LoVo (cell line): ENCODE measurements around the gene MYBPH.
A peak's percentile ranks its signal among the peaks of the same experiment; 100 is the strongest.

Source experiments
- DNase-seq: peaks from one replicate; pipeline ENCODE4 v3.0.0-alpha.2; 2016; ENCODE audit warnings: low spot score

Gene MYBPH

DNA sequence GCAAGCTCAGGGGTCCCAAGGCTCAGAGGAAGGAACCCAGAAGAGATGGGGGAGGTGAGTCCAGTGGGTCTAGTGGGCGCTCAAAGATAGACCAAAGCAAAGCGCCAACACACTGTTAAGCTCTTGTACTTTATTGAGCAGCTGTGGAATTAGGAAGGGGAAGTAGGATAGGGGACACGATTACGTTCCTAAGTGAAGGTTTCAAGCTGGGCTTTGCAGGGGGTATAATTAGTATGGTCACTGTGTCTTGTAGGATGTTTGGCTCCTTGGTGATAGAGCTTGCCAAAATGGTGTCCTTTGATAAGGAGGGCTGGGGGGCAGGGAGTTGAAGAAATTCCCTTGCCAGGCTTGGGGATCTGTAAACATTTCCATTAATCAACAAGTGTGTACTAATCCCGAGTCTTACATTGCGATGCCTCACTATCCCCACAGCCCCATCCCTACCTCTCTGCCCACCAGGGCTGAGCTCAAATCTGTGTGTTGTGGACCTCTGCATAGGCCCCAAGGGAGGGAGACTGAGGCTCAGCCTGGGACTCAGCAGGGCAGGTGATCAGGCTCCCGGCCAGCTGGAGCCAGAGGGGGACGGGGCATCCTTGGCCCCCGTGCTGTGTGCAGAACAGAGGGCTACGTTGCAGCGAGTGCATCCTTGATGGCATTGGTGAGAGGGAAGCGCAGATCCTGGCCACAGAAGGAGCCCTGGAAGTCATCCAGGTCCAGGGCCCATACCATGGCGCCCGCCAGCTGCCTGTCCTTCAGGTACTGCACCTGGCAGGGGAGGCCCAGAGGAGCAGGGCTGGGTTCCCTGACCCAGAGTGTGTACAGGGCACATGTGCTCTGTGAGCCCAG lies 3.4 kb upstream of the MYBPH start:
- DNase-seq: no peak

DNA sequence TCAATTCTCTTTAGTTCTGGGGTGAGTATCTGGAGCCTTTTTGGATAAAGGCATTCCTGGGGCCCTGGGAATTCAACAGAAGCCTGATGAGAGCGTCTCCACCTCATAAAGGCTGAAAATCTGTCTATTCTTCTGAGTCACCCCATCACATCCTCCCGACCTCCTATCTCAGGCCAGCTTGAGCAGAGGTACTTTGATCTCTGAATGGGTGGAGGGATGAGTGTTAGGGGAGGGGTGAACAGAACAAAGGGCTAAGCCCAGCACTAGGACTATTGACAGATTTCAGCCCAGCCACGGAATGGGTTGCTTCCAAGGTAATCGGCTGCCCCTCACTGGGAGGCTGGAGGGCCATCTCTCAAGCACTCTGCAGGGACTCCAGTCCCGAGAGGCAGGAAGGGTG lies 2.5 kb upstream of the MYBPH start:
- no peak for DNase-seq

DNA sequence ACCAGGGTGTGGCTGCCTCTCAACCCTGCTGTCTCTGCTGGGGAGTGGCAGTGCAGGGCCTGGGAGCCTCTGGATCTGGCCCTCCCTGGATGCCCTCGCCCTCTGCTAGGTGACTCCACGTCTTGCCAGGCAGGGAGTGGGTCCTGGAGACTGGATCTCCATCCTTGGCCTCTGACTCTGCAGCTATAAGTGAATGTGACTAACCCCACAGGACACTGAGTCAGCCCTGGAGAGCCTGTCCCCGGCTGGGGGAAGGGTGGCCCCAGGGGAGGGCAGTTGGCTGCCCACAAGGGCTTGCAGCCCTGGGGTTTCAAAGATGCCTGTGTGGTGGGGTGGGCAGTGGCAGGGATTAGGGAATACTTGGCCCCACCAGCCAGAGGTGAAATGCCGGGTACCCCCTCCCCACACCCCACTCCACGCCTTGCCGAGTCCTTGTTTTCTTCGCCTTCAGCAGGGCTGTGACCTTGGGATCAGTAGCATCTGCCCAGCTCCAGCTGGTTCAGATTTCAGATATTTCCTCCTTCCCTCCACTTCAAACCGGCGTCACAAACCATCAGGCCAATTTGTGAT lies 1.9 kb upstream of the MYBPH start:
- DNase-seq: no peak

GRCh38 chr1:203177036-203177405 lies 1.4 kb upstream of the MYBPH start:
- no peak for DNase-seq

DNA sequence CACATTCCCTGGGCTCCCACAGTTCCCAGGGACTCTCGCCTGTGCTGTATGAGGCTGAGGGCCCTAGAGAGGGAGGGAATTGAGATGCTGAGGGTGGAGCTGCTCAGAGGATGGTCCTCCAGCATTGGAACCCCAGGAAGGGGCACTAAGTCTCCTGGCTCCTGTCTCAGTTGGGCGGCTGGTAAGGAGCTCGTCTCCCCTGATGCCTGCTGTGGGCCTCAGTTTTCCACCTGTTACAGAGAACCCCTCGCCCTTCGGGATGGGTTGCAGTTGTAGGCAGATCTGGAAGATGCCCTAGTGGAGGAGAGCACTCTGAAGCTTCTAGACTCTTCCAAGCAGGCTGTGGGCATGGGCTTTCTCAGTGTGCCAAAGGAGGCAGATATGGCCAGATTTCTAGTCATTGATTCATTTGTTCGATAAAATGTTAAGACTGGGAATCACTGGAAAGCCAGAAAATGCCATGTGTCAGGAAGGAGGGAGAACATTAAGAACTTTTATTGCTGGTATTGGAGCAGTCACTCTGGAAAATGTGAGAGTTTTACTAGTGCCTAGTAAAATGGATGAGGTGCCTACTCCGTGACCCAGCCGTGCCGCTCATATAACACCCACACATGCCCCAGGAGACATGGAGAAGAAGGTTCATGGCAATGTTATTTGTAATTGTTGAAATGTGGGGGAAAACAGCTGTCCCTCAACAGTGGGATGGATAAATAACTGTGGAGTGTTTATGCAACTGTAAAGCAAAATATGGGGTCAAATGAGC lies 828 bp upstream of the MYBPH start:
- no peak for DNase-seq

DNA sequence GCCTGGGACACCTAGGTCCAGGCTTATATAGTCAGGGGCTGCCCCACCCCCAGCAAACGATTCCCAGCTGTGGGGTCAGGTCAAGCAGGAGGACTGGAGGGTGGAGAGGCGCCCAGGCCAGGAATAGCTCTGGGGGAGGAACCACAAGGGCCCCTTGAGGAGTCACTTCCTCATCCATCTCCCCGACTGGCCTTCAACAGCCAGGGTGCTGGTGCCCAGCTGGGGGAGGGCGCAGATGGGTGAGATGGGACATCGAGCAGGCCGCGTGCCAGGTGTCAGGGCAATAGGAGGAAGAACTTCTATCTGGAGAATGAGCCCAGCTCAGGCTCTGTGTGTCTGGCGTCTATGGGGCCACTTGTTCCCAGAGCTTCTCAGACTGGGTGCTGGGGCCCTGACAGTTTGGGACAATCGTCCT lies 208 bp upstream of the MYBPH start:
- no peak for DNase-seq

GRCh38 chr1:203174324-203174985 lies 1.2 kb downstream of the MYBPH start:
- no peak for DNase-seq

GRCh38 chr1:203173566-203173965 lies 2.1 kb downstream of the MYBPH start:
- DNase-seq: no peak

- no peak for DNase-seq
These were observed 2.5 kb downstream of the MYBPH start for GRCh38 chr1:203173011-203173555.

GRCh38 chr1:203172184-203173010 lies 3.2 kb downstream of the MYBPH start:
- DNase-seq: peak; percentile 44

GRCh38 chr1:203171341-203172183 lies 4.1 kb downstream of the MYBPH start:
- DNase-seq: no peak

DNA sequence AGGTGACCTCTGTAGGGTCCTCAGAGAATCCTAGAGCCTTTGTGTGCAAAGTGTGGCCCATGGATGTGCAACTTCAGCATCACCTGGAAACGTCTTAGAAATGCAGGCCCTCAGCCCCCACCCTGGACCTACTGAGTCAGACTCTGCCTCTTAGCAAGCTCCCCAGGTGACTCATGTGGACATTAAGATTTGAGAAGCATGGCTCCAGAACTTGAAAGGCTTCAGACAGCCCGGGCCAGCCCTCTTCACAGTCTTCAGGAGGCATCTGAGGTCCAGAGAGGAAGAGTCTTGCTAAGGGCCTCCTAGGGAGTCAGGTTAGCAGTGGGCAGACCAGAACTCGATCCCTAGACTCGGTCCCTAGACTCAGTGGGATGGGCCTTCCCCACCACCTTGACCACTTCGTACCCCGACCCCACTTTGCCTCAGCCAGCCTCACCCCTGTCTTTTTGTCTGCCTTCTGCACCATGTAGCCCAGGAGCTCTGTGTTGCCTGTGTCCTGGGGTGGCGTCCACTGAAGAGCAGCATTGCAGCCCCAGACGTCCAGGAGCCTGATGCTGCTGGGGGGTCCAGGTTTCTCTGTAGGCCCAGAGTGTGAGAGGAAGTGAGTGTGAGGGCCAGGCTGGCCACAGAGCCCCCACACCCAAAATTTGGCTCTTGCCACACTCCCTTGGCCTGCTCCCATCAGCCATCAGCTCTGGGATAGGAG lies 4.8 kb downstream of the MYBPH start:
- DNase-seq: no peak

- DNase-seq: no peak
These were observed 5.7 kb downstream of the MYBPH start for GRCh38 chr1:203169770-203170520.

GRCh38 chr1:203168991-203169390 lies 6.6 kb downstream of the MYBPH start:
- DNase-seq: no peak

- DNase-seq: no peak
These were observed 7.3 kb downstream of the MYBPH start for GRCh38 chr1:203168256-203168786.

DNA sequence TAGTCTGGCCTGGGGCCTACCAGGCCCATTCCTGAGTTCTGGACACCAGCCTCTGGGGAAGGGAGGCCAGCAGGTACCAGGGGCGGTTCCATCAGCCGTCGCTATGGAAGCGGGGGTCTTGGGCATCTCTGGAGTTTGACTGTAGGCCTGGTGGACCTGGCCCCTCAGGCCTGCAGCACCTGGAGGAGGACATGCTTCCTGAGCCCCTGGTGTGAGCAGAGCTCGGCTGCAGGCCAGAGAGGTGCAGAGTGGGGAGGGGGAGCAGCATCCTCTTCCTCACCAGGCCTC lies 7.8 kb downstream of the MYBPH start:
- no peak for DNase-seq

DNA sequence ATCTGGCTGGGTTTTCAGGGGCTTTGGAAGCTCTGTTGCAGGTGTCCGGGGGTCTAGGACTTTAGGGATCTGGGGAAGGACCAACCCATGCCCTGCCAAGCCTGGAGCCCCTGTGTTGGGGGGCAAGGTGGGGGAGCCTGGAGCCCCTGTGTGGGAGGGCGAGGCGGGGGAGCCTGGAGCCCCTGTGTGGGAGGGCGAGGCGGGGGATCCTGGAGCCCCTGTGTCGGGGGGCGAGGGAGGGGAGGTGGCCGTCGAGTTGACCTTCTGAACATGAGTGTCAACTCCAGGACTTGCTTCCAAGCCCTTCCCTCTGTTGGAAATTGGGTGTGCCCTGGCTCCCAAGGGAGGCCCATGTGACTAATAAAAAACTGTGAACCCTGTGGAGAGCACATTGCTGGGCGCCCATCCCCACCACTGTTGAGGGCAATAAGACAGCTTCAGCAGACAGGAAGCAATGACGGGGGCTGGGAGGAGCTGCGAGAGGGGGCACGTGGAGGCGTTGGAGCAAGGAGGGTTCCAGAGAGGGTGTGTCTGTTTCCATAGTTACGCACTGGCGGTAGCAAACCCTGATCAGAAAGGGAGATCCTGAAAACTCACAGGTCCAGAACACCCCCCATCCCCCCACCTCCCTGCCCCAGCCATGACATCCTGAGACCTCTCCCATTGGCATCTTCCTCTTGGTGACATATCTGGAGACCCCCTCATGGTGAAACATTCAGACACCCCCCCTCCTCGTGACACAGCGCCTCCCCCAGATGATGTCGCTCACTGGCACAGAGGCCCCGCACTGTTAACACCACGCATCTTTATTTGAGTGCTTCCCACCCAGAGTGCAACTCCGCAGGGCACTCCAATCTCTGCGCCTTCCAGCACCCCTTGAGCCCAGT lies 8.4 kb downstream of the MYBPH start:
- DNase-seq: no peak
